Psoas muscle (tissue), 8 donors: ENCODE measurements around the gene ADCK1. TPM values are rescaled to one million over a fixed set of nuclear protein-coding genes. Genes with fewer than 3 reads are reported as not detected.
"Not testable (repeated sequence)": the region's sequence is repeated elsewhere in the genome, so short reads cannot be mapped to it uniquely, and the experiment has no call there.

Experiments
- ATAC-seq, 4 donors: fragments of 200-7000 bp; cut with Tn5 transposase; one replicate each; pipeline ENCODE4 v1.9.1; 2020; ENCODE audit warnings: moderate library complexity in 3 of 4, mild to moderate bottlenecking in 2 of 4
- DNase-seq, 2 donors: peaks; one replicate each; pipeline ENCODE4 v3.0.0-alpha.2; 2020
- H3K27ac ChIP-seq: fragments of 200-600 bp; one replicate; pipeline ENCODE4 v1.8.0; 2022
- H3K27me3 ChIP-seq, 3 donors: fragments of 200-600 bp in 1 of 3; one replicate each; pipeline versions ENCODE4 v1.6.1 to v1.8.0; 2013 to 2022; ENCODE audit warnings: low read length in 2 of 3, mild to moderate bottlenecking in 2 of 3, moderate library complexity in 1 of 3; ENCODE audit not compliant: insufficient read depth in 3 of 3
- H3K36me3 ChIP-seq, 2 donors: fragments of 200-600 bp in 1 of 2; one replicate each; pipeline versions ENCODE4 v1.6.1 to v1.8.0; 2013 to 2022; ENCODE audit warnings: low read depth in 1 of 2, mild to moderate bottlenecking in 1 of 2, moderate library complexity in 1 of 2; ENCODE audit not compliant: insufficient read depth in 1 of 2
- H3K4me1 ChIP-seq: fragments of 200-600 bp; one replicate; pipeline ENCODE4 v1.8.0; 2022
- H3K4me3 ChIP-seq: fragments of 200-600 bp; one replicate; pipeline ENCODE4 v1.8.0; 2022; ENCODE audit warnings: mild to moderate bottlenecking
- H3K9me3 ChIP-seq: fragments of 200-600 bp; one replicate; pipeline ENCODE4 v1.8.0; 2022
- CTCF ChIP-seq: fragments of 200-600 bp; IDR thresholded peaks from one replicate; pipeline ENCODE4 v1.8.0; 2022; ENCODE audit warnings: antibody characterized with exemption
- WGBS, 3 donors: extraction: QIAGEN DNeasy Blood & Tissue Kit; methylation state at CpG; one replicate each; pipeline versions ENCODE4 v1.1.6 to v1.1.7; 2013; 5-methylcytosine and 5-hydroxymethylcytosine counted together
- intact Hi-C, 2 donors: fragments of 100-400 bp; cut with DNase I; formaldehyde crosslinking; loops; one replicate each; pipeline versions ENCODE4 v1.11.0 to v1.14.2; 2022
- polyA plus RNA-seq, 3 donors: library from polyadenylated mRNA; stranded (reverse); fragments of 200-250 nt; gene quantifications; one replicate each; pipeline ENCODE4 v1.2.3, GENCODE V29; 2013
- total RNA-seq, 4 donors: library from RNA; stranded (reverse); fragmentation: NEBNext Ultra II Directional in 2 of 4; extraction: Animal tissue kit (Norgen Biotek cat#: 25700) in 2 of 4; gene quantifications; one replicate each; pipeline versions ENCODE4 v1.2.1 to v1.2.4, GENCODE V29; 2021 to 2023
- donor health status: healthy with polysubstance abuse.
- donor health status: DM: no; HTN: no; CAD: no; lungs with moderate emphysema.
- donor health status: Bipolar disorder and iron deficiency.
- donor health status: healthy.
- donor health status: DM: yes; HTN: yes; CAD: no.
- donor health status: DM: no; HTN: no; CAD: no.
- donor health status: DM: no; HTN: no; CAD: no.
- donor health status: DM: yes; HTN: yes; CAD: no.

ADCK1 gene
- total and polyA plus RNA-seq, 7 donors = 3.8 to 9.1 (median 6.6) TPM

- Histone ChIP-seq H3K9me3 (no peaks in the 10 kb centered on the region), H3K36me3 (no peaks in the 10 kb centered on the region), H3K27ac (no peak overlapping the region), H3K4me3 (no peak overlapping the region), H3K27me3 (no peaks in the 10 kb centered on the region), H3K4me1 (no peaks in the 10 kb centered on the region)
- no peak for TF ChIP-seq CTCF
- intact Hi-C loops = no loop called here
- DNase-seq (no peak), ATAC-seq (no peak)
Measured at GRCh38 chr14:77782202-77782601, 17.7 kb upstream of the ADCK1 start.

GRCh38 chr14:77786148-77786547 is 13.8 kb upstream of the ADCK1 start:
- H3K27ac ChIP-seq = no peak overlapping the region
- intact Hi-C loops = no loop called here
- H3K9me3 ChIP-seq = no peaks in the 10 kb centered on the region
- H3K4me1 ChIP-seq = no peaks in the 10 kb centered on the region
- H3K4me3 ChIP-seq = no peak overlapping the region
- DNase-seq (no peak), ATAC-seq (no peak)
- H3K36me3 ChIP-seq = no peaks in the 10 kb centered on the region
- no peaks in the 10 kb centered on the region for H3K27me3 ChIP-seq
- WGBS, 3 donors = 30 to 38% (median 31%) methylated on average over 4 of the region's 4 CpGs
- TF ChIP-seq CTCF = no peak

GRCh38 chr14:77790566-77791224 is 9.2 kb upstream of the ADCK1 start:
- intact Hi-C loops = no loop called here
- no peak overlapping the region for H3K27ac ChIP-seq
- no peak for ATAC-seq

GRCh38 chr14:77791225-77791600 is 8.7 kb upstream of the ADCK1 start:
- H3K4me3 ChIP-seq = no peak overlapping the region
- H3K36me3 ChIP-seq = no peaks in the 10 kb centered on the region
- WGBS, 3 donors = 26 to 53% (median 34%) methylated on average over 1 of the region's 1 CpG
- ATAC-seq (no peak), DNase-seq (no peak)
- H3K27ac ChIP-seq = no peak overlapping the region
- peaks cover 5% of the 10 kb centered on the region for H3K4me1 ChIP-seq
- intact Hi-C loops = no loop called here
- TF ChIP-seq CTCF = no peak
- no peaks in the 10 kb centered on the region for H3K9me3 ChIP-seq
- no peaks in the 10 kb centered on the region for H3K27me3 ChIP-seq

More at GRCh38 chr14:77790566-77791224, 9.2 kb upstream of the ADCK1 start:
- H3K27me3 ChIP-seq = no peaks in the 10 kb centered on the region
- DNase-seq = no peak
- no peak for TF ChIP-seq CTCF
- WGBS, 3 donors = 69 to 71% (median 71%) methylated on average over 6 of the region's 6 CpGs
- no peak overlapping the region for H3K4me3 ChIP-seq
- no peaks in the 10 kb centered on the region for H3K9me3 ChIP-seq
- no peaks in the 10 kb centered on the region for H3K4me1 ChIP-seq
- H3K36me3 ChIP-seq = no peaks in the 10 kb centered on the region

- DNase-seq, H3K36me3 ChIP-seq, H3K27ac ChIP-seq, H3K27me3 ChIP-seq, H3K9me3 ChIP-seq, ATAC-seq, H3K4me1 ChIP-seq, intact Hi-C loops, H3K4me3 ChIP-seq: not testable (repeated sequence)
- WGBS, 3 donors = 86 to 92% (median 91%) methylated on average over 3 of the region's 3 CpGs
Measured at GRCh38 chr14:77793255-77793654, 6.7 kb upstream of the ADCK1 start.
